Upper lobe of left lung (tissue), 6 donors: ENCODE data around the gene ATIC. TPM values are rescaled to one million over a fixed set of nuclear protein-coding genes. Genes with fewer than 3 reads are reported as not detected.

ENCODE experiments used
- ATAC-seq, 2 donors: fragments of 200-7000 bp; cut with Tn5 transposase; one replicate each; pipeline ENCODE4 v1.9.1; 2022; ENCODE audit warnings: mild to moderate bottlenecking in 2 of 2, moderate library complexity in 2 of 2; ENCODE audit not compliant: low FRiP score in 2 of 2
- DNase-seq, 2 donors: peaks; one replicate each; pipeline ENCODE4 v3.0.0-alpha.2; 2019 to 2020
- H3K27ac ChIP-seq, 4 donors: fragments of 200-600 bp; sonication (generic); one replicate each; pipeline ENCODE4 v1.5.1; 2016 to 2019
- H3K27me3 ChIP-seq, 4 donors: fragments of 200-600 bp; sonication (generic); one replicate each; pipeline ENCODE4 v1.5.1; 2017 to 2019
- H3K36me3 ChIP-seq, 4 donors: fragments of 200-600 bp; sonication (generic); one replicate each; pipeline ENCODE4 v1.5.1; 2016 to 2019
- H3K4me1 ChIP-seq, 4 donors: fragments of 200-600 bp; sonication (generic); one replicate each; pipeline ENCODE4 v1.5.1; 2018 to 2019
- H3K4me3 ChIP-seq, 4 donors: fragments of 200-600 bp; sonication (generic); one replicate each; pipeline ENCODE4 v1.5.1; 2017 to 2019; ENCODE audit warnings: mild to moderate bottlenecking in 2 of 4, moderate library complexity in 1 of 4
- H3K9me3 ChIP-seq, 4 donors: fragments of 200-600 bp; sonication (generic); one replicate each; pipeline ENCODE4 v1.5.1; 2018 to 2019
- CTCF ChIP-seq, 6 experiments: fragments of 450-650 bp in 4 of 6; fragments of 200-600 bp in 2 of 6; sonication (generic) in 2 of 6; IDR thresholded peaks; one replicate each; pipeline ENCODE4 v1.5.1; 2016 to 2019; ENCODE audit warnings: antibody characterized with exemption in 6 of 6
- EP300 ChIP-seq, 4 donors: sonication (generic); formaldehyde crosslinking; IDR thresholded peaks; one replicate each; pipeline ENCODE4 v1.5.1; 2017; ENCODE audit warnings: antibody characterized with exemption in 4 of 4, control low read depth in 2 of 4
- POLR2A ChIP-seq, 4 donors: fragments of 450-650 bp; IDR thresholded peaks; one replicate each; pipeline ENCODE4 v1.5.1; 2016 to 2017; ENCODE audit warnings: antibody characterized with exemption in 4 of 4, mild to moderate bottlenecking in 2 of 4
- POLR2AphosphoS5 ChIP-seq, 2 donors: sonication (generic); formaldehyde crosslinking; IDR thresholded peaks; one replicate each; pipeline ENCODE4 v1.5.1; 2017; ENCODE audit warnings: antibody characterized with exemption in 2 of 2
- WGBS, 2 donors: methylation state at CpG; one replicate each; pipeline ENCODE4 v1.1.5; 2017 to 2018; 5-methylcytosine and 5-hydroxymethylcytosine counted together
- total RNA-seq, 6 donors: library from RNA; depleted of rRNA in 4 of 6; stranded (reverse); fragments of >200 nt in 4 of 6; gene quantifications; one replicate each; pipeline versions ENCODE4 v1.1.0 to v1.2.1, GENCODE V29; 2016 to 2021
- donor health status: DM: no; HTN: no; CAD: no; lungs with moderate emphysema.
- donor health status: DM: no; HTN: yes; CAD: no; lungs with severe emphysema.

ATIC gene
- total RNA-seq, 6 donors from 2014 or later = 25.1 to 69.2 (median 56.6) TPM

GRCh38 chr2:215320679-215321078 lies 8.8 kb downstream of the ATIC start:
- no peaks in the 10 kb centered on the region for H3K9me3 ChIP-seq
- H3K27me3 ChIP-seq = no peaks in the 10 kb centered on the region
- TF ChIP-seq POLR2A (IDR thresholded peaks at IDR 0.05) (no peak), EP300 (IDR thresholded peaks at IDR 0.05) (no peak), POLR2AphosphoS5 (IDR thresholded peaks at IDR 0.05) (no peak), CTCF (IDR thresholded peaks at IDR 0.05) (no peak)
- H3K27ac ChIP-seq = no peak overlapping the region
- H3K36me3 ChIP-seq = peaks cover 0 to 39% (median 22%) of the 10 kb centered on the region in 4 donors
- H3K4me3 ChIP-seq = no peak overlapping the region
- ATAC-seq (no peak), DNase-seq (peak in 1 of 2 donors; percentile 29)
- 89 to 91% methylated on average over 5 to 7 of the region's 7 CpGs for WGBS, 2 donors
- H3K4me1 ChIP-seq = no peaks in the 10 kb centered on the region

GRCh38 chr2:215324811-215325210 lies 13.0 kb downstream of the ATIC start:
- H3K36me3 ChIP-seq = peaks cover 5 to 49% (median 38%) of the 10 kb centered on the region in 4 donors
- no peak overlapping the region for H3K4me3 ChIP-seq

GRCh38 chr2:215328066-215328465 lies 16.2 kb downstream of the ATIC start:
- H3K36me3 ChIP-seq = peaks cover 7 to 43% (median 31%) of the 10 kb centered on the region in 4 donors
- TF ChIP-seq POLR2AphosphoS5 (IDR thresholded peaks at IDR 0.05) (no peak), EP300 (IDR thresholded peaks at IDR 0.05) (no peak), CTCF (IDR thresholded peaks at IDR 0.05) (no peak), POLR2A (IDR thresholded peaks at IDR 0.05) (no peak)
- H3K27me3 ChIP-seq = no peaks in the 10 kb centered on the region
- WGBS, 2 donors = 79 to 95% methylated on average over 5 of the region's 5 CpGs
- no peaks in the 10 kb centered on the region for H3K4me1 ChIP-seq
- ATAC-seq (no peak), DNase-seq (no peak)
- no peaks in the 10 kb centered on the region for H3K9me3 ChIP-seq
- no peak overlapping the region for H3K27ac ChIP-seq
- no peak overlapping the region for H3K4me3 ChIP-seq

More at GRCh38 chr2:215324811-215325210, 13.0 kb downstream of the ATIC start:
- TF ChIP-seq POLR2AphosphoS5 (IDR thresholded peaks at IDR 0.05) (no peak), EP300 (IDR thresholded peaks at IDR 0.05) (no peak), CTCF (IDR thresholded peaks at IDR 0.05) (no peak), POLR2A (IDR thresholded peaks at IDR 0.05) (no peak)
- DNase-seq = no peak
- no peaks in the 10 kb centered on the region for H3K9me3 ChIP-seq
- H3K27ac ChIP-seq = no peak overlapping the region
- 81 to 91% methylated on average over 6 of the region's 6 CpGs for WGBS, 2 donors
- no peak for ATAC-seq
- H3K27me3 ChIP-seq = no peaks in the 10 kb centered on the region
- no peaks in the 10 kb centered on the region for H3K4me1 ChIP-seq

GRCh38 chr2:215332872-215333595 lies 21.2 kb downstream of the ATIC start:
- H3K4me1 ChIP-seq = no peaks in the 10 kb centered on the region
- peaks cover 9 to 61% (median 18%) of the 10 kb centered on the region in 4 donors for H3K36me3 ChIP-seq
- no peaks in the 10 kb centered on the region for H3K9me3 ChIP-seq
- no peak for TF ChIP-seq CTCF (IDR thresholded peaks at IDR 0.05)
- 89 to 95% methylated on average over 5 of the region's 5 CpGs for WGBS, 2 donors
- DNase-seq (no peak), ATAC-seq (no peak)
- H3K4me3 ChIP-seq = no peak overlapping the region
- no peaks in the 10 kb centered on the region for H3K27me3 ChIP-seq
- H3K27ac ChIP-seq = no peak overlapping the region
